ENCODE data around the gene MPI.

The MPI gene, protein sequence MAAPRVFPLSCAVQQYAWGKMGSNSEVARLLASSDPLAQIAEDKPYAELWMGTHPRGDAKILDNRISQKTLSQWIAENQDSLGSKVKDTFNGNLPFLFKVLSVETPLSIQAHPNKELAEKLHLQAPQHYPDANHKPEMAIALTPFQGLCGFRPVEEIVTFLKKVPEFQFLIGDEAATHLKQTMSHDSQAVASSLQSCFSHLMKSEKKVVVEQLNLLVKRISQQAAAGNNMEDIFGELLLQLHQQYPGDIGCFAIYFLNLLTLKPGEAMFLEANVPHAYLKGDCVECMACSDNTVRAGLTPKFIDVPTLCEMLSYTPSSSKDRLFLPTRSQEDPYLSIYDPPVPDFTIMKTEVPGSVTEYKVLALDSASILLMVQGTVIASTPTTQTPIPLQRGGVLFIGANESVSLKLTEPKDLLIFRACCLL

DNA sequence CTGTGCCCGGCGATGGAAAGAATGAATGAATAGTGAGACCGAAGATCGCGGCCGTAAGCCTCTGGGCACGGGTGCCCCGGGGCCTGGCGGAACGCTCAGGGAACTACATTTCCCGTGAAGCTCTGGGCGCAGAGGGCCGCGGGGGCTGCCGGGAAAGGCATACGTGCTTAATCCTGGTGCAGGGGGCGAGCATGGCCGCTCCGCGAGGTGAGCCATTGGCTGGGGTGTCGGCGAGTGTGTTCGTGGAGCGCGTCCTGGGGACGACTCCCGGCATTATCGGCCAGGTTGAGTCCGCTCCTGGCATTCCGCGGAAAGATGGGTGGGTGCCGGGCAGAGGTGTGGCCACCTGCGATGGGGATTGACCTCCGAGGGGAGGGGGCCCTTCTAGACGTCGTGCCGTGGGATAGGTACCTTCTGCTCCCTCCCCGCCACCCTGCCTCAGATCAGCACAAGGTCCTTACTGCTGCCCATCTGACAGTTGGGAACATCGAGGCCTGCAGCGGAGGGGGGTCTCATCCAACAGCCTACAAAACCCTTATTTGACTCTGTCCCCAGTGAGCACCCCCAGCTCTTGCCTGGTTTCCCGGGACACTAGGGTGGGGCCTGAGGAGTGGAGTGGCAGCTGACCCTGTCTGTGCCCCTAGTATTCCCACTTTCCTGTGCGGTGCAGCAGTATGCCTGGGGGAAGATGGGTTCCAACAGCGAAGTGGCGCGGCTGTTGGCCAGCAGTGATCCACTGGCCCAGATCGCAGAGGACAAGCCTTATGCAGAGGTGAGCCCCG lies at the start of gene MPI:
Gene MPI (plus strand): TSS at position 160 of the 782 bp plus-strand sequence. CDS start 32 bp downstream, at position 192.
- peak; percentile 84 for DNase-seq

DNA sequence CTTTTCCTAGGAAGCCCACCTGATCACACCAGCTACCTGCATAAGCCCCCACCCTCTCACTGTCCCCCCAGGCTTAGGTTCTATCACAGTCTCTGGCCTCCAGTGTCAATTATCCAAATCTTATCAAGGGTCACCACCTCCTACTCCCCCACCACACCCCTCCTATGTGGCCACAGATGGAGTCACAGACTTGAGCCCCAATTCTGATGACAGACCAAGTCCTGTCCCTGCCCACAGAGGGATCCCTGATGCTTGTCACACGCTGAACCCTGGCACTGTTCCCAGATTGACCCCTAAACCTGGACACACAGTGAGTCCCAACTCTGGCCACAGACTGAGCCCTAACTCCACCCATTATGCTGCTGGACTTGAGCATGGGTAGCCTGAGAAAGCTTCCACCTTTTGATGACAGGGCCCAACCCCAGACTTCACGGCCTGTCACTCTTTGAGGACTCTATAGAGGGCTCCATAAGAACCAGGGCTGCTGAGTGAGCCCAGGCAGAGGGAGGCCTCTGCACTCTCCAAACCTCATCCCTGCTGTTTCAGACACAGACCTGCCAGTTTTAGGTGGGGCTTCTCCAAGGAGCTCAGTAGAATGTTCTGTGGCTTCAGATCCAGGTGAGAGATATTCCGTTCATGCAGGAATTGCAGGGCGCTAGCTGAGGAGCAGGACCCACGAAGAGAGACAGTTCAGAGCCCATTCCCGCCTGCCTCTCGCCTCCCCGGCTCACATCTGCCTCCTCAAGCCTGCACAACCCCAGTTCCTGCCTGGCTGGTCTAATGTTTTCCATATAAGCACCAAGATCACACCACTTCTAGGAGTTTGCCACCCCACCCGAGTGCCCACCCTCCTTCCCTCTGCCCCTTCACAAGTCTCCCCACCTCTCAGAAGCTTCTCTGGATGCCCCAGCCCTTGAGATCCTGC lies 48.7 kb upstream of the MPI start:
- no peak for DNase-seq

DNA sequence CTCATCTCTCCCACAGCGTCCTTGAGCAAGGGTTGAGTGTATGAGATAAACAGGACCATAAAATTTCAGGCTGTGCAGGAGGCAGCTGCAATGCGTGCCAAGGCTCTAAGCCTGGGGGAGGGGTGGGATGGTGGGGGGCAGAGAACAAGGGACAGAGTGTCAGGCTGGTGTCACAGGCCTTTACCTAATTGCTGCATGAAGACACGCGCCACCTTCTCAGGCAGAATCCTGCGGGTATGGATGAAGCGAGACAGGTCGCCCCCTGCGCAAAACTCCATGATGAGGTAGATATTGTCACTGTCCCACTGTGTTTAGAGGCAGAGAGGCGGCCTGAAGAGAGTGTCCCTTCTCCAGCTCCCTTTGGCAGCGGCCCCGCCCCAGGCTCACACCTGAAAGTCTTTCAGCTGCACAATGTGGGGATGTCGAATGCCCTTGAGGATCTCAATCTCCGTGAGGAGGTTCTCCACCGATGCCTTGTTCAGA lies 47.9 kb upstream of the MPI start:
- DNase-seq, result no peak

DNA sequence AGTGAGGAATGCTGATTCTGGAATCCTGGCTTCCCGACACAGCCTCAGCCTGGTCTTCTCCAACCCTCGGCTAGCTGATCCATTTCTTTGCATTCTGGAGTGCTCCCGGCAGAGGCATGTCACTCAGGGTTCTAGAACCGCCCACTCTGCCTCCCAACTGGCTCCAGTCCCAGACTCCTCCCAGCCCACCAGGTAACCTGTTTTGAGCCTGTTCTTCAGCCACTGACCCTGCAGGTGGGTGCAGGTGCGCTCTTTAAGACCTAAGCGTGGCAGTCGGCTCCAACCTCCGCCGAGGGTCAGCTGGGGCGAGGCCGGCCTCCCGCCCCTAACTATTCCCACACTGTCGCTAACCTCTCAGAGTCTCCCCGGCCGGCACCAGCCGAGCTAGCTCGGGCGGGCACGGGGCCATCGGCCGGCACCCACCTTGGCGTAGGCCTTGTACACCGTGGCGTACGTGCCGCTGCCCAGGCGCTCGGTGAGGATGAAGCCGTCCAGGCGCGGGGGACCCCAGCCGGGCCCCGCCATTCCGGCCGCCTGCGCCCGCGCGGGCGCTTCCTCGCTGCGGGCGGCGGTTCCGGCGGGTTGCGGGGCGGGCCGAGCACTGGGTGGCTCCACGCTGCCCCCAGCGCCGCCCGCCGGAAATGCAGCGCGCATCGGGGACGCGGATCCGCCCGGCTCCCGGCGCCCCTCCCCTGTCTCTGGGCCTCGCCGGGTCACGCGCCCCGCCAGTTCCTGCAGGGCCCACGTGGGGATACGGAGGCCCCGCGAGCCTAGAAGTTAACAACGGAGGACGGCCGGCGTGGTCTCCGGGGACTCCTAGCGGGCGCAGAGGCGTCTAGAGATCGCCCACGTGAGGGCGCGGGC lies 47.0 kb upstream of the MPI start, which contains the start of gene ULK3:
Gene ULK3 (minus strand): TSS at position 576 of the 864 bp plus-strand sequence. CDS start 51 bp downstream, at position 525.
- peak; percentile 89 for DNase-seq

DNA sequence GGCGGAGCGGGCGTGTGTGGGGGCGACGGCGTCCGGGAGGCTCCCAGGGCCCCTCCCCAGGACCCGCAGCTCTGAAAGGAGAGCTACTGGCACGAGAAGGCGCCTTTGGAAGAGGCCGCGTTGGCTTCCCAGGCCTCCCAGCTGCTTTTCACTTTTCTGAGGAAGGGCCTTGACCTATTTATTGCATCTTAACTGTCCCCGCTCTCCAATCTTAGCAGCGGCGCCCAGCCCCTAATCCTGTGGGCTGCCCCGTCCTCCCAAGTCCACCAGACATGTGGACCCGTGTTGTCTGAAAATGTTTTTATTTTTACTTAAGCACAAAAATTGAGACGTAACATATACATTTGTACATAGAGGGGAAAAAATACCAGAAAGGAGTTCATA lies 46.4 kb upstream of the MPI start:
- DNase-seq, result no peak

DNA sequence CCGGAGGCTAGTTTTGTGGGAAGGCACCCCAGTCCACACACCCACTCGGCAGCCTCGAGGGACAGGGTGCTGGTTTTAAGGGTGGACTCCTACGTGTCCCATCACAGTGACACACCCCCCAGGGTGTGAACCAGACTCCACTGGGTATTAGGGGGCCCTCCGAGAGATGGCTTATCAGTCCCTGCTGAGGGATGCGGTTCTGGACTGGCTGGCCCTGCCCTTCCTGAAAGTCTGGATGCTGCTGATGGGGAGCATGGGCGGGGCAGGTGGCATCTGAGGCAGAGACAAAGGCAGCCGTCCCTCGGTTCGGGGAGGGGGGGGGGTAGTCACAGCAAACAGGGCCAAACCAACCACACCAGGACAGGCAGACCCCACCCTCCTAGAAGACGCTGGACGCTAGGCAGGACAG lies 45.9 kb upstream of the MPI start:
- no peak for DNase-seq

DNA sequence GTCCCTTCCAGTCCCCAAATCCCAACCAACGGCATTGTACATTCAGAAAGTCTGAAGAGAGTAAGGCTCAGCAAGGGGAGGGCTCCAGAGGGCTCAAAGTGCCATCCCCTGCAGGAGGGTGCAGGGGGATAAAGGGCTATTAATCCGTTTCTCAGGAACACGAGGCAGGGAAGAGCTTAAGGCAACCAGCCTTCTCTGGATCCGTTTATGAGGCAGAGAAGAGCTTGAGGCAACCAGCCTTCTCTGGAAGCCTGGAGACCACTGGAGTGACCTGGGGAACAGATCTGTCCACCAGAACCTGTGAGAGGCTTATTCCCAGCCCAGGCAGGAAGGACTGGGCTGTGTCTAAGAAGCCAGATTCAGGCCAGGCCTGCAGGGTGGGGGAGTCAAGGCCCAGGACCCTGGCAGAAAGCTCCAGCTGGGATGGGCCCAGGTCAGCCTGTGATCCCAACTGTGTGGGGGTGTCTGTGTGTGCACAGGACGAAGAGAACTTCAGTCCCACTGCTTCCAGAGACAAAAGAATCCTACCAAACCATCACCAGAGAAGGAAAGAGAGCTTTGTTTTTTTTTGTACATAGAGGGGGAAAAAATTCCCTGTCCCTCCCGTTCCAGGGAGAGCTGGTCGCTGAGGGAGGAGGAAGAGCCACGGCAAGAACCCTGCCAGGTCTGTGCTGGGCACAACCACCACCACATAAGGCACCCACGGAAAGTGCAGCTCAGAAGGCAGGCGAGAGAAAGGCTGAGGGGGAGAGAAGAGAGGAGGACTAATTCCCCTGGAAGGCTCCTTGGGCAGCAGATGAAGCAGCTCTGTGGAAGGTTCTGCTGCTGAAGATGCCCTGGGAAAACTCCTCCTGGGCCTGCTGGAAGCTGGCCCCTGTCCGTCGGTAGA lies 45.3 kb upstream of the MPI start:
- no peak for DNase-seq

DNA sequence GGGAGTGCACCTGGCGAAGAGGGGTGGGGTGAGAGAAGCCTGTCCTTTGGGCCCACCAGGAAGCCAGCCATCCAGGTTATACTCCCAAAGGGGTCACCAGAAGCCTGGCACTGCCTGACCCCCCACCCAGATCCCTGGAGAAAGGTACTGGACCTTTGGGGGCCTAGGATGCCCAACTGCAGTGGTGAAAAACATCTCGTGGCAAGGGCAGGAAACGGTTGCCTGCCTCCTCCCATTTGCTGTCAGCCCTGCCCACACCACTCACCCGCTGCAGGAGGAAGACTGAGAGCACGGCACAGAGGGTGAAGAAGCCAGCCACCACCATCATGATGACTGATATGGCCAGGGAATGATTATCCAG lies 44.7 kb upstream of the MPI start:
- no peak for DNase-seq

DNA sequence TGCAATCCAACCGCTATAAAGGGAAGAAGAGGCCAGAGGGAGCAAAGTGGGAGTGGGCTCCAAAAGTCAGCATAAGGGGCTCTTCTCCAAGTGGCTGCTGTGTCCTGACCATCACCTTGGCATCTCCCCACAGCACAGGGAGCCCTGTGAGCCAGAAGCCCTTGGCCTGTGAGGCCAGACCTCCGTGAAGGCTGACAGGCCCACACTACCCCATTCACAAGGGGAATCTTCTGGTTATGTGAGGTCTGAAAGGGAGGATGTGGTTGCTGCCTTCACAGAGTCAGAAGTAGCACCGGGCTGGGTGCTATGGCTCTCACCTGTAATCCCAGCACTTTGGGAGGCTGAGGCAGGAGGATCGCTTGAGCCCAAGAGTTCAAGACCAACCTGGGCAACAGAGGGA lies 44.3 kb upstream of the MPI start:
- DNase-seq, result no peak

DNA sequence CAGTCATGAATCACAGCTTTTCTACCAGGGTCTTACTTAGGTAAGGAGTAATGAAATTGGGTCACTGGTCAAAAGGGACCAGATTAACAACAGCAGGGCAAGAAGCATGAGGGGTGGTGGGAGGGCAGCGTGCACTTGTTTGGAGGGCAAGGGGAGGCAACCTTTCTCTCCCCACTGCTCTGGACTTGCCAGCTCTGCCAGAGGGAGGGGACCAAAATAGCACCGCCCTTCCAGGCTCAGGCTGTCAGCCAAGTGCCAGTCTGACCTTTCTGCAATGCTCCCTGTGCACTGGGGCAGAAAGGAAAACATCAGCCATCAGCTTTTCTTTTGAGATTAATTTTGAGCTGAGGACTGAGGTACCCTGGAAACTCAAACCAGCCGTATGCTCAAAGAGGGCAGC lies 42.4 kb upstream of the MPI start:
- no peak for DNase-seq

DNA sequence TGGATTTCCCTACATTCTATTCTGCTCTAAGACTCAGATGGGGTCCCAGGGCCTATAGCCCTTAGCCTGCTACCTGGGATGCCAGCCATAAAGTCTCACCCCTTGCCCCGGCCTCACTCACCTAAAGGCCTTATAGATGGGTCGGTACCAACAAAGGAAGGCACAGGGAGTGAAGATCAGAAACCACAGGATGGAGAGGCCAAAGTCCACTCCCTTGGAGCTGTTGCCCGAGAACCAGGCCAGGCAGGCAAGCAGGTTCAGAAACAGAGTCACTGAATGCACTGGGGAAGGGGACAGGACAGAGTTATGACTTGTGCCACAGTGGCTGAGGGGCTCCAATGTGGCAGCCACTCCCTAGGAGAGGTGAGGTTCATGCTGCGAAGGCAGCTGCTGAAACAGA lies 39.4 kb upstream of the MPI start:
- no peak for DNase-seq

DNA sequence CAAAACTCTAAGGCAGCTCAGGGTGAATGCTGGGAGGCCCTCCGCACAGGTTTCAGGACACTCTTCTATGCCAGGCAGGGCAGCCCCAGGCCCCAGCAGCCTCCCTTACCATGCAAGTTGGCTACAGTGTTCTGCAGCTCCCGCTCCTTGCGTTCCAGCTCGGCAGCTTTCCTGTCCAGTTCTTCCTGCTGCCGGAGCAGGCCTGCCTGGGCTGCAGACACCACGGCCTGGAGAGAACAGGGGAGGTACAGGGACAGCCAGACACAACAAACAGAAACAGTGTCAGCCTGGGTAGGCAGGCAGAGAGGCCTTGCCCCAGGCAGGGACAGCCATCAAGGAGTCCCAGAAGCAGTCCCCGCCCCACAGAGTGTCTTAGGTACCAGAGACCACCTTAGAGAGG lies 37.9 kb upstream of the MPI start:
- DNase-seq, result no peak

DNA sequence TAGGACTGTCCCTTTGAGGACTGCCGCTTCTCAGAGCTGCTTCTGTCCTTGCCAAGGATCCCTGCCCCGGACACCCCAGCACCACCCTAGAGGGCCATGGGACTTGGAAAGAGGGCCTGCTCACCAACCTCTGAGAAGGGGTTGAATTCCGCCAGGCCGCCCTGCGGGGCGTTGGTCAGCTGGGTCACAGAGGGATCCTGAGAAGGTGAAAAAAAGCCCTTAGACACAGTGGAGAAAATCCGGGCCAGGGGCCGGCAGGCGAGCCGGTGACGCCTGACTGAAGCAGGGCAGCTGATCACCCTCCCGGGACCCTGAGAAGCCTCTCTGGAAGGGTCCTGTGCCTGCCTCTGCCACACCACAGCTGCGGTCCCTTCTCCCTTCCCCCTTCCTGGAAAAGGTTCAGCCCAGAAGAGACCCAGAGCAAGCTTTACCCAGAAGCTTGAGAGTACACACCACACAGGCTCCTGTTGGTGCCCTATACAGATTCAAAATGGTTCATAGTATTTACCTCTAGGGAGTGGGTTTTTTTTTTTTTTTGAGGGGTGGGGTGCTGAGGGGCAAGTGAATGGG lies 35.3 kb upstream of the MPI start:
- no peak for DNase-seq

DNA sequence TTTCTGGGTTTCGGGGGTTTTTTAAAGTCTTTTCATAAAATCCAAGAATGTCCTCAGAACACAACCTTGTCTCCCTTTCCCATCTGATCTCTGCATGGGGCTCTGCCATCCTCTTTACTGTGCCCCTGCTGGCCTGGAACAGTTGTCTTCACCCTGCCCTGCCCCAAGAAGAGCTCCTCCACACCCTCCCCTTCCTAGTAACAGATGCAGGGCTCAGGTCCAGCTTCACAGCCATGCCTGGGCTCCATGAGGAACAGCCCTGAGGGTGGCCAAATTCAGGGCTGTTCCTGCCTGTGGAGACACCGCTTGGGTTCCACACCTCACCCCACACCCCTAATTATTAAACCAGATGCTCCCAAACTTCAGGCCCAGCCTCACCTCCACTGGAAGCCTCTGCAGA lies 34.0 kb upstream of the MPI start:
- no peak for DNase-seq

DNA sequence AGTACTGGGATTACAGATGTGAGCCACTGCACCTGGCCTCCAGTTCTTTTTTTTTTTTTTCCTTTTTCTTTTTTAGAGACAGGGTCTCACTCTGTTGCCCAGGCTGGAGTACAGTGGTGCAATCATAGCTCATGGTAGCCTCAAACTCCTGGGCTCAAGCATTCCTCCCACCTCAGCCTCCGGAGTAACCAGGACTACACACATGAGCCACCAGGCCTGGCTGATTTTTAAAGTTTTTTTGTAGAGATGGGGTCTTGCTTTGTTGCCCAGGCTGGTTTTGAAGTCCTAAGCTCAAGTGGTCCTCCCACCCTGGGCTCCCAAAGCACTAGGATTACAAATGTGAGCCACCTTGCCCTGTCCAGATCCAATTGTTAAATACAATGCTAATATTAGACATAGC lies 33.3 kb upstream of the MPI start:
- DNase-seq, result no peak

DNA sequence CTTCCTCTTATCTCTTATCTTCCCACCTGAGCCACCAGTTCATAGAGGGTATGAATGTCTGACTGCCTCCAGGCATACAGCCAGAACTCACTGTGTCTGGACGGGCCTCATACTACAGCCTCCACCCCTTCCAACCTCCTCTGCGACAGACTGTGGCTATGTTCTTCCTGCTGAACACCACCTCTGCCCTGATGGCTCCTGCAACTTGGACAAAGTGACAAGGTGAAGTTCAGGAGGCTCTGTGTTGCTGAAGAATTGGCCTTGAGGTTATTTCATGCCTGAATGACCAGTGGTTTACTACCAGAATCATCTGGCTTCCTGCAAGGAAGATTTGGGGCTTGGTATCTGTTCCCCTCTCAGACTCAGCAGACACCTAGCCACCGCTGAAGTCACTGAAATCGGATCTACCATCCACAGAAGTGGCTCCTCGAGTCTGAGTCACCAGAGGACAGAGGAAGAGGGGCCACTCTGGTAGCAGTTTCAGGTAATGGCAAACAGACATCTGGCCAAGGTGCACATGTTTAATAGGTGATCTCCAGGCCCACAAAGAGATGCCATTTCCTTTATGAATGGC lies 32.7 kb upstream of the MPI start:
- DNase-seq, result peak; percentile 37

DNA sequence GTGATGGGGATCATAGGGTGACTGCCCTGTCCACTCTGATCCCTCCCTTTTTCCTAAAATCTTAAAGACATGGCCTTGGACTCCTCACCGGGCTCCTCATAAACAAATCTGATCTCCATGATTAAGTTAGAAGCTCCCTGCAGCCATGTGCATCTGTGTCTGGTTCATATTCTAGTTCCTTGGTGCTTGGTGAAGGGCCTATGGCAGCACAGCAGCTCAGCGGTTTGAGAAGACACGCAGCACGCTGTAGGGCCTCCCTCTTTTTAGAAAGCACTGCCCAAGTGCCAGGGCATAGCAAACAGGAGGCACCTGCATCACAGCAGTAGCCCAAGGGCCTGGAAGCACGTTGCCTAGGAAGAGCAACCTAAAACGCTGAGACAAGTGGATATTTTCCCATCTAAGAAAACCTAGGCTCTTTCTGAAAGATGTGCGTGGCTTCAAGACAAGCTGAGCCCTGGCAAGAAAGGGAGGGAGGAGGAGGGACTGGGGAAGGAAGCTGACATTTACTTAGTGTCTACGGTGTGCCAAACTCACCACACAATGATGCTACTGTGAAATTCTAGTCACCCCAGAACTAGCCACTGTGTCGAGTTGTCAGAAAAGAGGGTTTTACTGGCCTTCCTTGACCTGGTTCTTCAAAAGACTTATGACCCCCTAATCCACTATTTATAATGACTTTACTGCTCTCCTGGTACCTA lies 32.0 kb upstream of the MPI start:
- no peak for DNase-seq

DNA sequence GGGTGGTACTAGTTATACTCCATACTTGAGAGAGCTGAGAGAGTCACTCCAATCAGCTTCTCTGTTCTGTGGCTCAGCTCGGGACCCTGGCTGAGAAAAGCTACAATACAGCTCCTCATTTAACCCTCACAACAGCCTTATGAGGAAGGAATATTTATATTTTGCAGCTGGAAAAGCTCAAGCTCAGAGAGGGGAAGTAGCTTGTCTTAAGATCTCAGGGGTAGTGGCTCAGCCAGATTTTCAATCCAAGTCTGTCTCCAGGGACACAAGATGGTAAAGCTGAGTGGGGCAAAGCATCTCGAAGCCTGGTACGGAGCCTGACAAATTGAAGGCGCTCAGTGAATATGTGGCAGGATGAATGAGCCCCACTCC lies 31.5 kb upstream of the MPI start:
- no peak for DNase-seq

DNA sequence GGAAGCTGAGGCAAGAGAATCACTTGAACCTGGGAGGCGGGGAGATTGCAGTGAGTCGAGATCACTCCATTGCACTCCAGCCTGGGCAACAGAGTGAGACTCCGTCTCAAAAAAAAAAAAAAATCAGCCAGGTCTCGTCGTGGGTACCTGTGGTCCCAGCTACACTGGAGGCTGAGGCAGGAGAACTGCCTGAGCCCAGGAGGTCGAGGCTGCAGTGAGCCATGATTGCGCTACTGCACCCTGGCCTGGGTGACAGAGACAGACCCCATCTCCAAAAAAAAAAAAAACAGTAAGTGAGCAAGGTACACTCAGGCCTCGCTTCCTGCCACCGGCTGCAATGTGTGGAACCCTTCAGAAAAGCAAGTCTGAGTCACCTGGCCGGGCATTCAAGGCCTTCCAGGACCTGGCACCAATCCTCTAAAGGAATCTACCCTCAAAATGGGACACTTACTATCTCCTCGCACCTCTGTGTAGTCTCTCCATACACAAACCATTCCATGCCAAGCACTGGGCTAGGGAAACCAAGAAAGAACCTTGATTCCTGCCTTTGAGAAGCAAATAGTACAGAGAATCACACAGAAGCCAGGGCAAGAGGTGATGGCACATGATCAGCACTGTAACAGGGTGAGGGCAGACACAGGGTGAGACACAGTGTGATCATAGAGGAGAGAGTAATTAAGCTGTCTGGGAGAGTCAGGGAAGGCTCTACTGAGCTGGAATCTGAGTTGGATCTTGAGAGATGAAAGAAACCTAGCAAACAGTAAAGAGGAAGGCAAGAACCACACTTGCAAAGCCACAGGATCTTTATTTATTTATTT lies 26.4 kb upstream of the MPI start:
- peak; percentile 49 for DNase-seq
